Measurements from ENCODE around the gene EXD2.
"Not testable (repeated sequence)": the region's sequence is repeated elsewhere in the genome, so short reads cannot be mapped to it uniquely, and the experiment has no call there.

The EXD2 gene, protein sequence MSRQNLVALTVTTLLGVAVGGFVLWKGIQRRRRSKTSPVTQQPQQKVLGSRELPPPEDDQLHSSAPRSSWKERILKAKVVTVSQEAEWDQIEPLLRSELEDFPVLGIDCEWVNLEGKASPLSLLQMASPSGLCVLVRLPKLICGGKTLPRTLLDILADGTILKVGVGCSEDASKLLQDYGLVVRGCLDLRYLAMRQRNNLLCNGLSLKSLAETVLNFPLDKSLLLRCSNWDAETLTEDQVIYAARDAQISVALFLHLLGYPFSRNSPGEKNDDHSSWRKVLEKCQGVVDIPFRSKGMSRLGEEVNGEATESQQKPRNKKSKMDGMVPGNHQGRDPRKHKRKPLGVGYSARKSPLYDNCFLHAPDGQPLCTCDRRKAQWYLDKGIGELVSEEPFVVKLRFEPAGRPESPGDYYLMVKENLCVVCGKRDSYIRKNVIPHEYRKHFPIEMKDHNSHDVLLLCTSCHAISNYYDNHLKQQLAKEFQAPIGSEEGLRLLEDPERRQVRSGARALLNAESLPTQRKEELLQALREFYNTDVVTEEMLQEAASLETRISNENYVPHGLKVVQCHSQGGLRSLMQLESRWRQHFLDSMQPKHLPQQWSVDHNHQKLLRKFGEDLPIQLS

DNA sequence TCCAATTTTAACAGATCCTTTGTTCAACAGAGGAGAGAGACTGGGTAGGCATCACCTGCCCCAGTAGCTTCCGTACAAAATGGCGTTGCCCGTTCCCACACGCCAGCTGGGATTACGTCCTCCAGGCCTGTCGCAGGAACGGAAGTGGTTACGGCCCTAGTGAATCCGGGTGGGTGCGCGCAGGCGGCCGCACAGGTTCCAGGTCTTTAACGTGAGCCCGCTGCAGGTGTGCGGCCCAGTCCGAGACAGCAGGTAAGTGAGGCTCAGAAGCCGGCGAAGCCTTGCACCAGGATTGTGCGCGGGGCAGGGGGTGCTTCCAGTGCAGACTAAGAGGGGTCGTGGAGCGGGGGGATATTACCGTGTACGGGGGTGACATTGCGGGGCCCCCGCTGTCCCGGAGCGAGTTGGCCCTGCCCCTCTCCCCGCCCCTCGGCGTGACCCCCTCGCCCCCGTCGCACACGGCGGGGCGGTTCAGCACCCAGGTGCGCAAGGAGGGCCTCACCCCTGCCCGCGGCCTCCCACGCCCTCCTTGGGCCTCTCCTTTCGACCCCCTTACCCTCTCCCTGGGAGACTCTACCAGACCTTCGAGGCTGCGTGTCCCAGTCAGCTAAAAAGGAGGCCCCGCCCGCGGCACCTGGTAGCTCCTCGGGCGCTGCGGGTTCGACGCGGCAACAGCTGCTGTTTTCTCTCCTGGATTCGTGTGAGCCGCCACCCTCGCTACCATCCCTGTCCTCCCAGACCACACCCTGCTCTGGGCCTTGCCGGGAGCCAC is at the start of gene EXD2:
Gene EXD2 (plus strand): TSS at position 159 of the 772 bp plus-strand sequence. CDS start 17,973 bp downstream, outside the sequence.
- DNase-seq (ENCODE audit: low spot score), result peak; percentile 96

DNA sequence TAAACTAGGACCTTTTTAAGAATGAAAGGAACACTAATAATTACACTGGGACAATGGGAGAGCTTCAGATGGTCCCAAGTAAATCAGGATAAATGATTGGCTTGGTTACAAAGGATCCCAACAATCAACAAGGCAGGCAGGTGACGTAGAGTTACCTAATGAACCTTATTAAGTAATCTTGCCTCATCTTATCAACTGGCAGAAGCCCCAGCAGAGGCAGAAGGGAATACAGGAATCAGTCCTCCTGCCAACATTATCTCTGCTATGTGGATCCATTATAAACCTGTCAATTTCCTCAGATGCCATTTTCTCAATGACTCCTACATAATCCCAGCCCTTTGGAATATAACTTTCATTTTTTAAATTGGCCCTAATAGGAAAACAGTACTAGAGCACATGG is 49.7 kb upstream of the EXD2 start:
- DNase-seq (ENCODE audit: low spot score), result no peak

DNA sequence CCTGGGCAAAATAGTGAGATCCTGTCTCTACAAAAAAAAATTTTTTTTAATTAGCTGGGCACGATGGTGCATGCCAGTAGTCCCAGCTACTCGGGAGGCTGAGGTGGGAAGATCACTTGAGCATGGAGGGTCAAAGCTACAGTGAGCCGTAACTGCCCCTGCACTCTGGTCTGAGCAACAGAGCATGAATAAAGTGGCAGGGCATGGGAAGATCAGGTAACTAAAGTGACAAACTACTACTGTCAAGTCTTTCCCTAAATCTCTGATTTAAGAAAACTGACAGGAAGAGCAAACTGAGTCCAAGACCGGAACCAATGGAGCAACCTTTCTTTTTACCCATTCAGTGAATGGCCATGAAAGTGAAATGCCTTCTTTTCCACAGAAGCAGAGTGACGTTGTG is 49.2 kb upstream of the EXD2 start:
- no peak for DNase-seq (ENCODE audit: low spot score)

DNA sequence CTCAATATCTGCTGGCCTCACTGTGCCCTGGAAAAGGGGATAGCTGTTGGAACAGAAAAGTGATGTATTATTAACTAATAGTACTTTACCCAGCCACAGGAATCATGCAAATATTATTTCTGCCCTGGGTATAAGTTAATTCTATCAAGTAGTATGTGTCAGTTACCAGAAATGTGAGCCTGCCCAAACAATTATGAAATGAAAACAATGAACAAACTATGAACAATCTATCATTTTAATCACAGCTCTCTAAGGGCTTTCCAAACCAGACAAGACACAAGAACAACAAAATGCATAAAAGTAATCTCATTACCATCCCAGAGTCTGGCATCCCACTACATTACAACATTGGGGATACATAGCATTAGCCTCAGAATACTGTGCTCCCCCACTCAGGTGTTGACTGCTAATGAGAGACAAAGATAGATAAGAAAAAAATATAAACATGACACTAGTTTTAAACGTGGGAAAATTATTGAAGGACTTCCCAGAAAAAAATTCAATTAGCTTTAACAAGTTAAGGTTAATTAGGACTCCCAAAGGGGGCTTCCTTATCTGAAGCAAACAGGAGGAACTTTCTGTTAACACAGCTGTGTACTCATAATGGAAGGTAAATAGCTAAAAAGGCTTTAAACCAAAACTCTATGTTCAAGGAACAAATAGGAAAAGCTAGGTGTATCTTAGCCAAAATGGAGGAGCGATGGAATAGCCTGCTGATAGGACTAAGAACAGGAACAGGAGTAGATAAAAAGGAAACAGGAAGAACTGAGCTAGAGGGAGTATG is 41.6 kb upstream of the EXD2 start:
- no peak for DNase-seq (ENCODE audit: low spot score)

DNA sequence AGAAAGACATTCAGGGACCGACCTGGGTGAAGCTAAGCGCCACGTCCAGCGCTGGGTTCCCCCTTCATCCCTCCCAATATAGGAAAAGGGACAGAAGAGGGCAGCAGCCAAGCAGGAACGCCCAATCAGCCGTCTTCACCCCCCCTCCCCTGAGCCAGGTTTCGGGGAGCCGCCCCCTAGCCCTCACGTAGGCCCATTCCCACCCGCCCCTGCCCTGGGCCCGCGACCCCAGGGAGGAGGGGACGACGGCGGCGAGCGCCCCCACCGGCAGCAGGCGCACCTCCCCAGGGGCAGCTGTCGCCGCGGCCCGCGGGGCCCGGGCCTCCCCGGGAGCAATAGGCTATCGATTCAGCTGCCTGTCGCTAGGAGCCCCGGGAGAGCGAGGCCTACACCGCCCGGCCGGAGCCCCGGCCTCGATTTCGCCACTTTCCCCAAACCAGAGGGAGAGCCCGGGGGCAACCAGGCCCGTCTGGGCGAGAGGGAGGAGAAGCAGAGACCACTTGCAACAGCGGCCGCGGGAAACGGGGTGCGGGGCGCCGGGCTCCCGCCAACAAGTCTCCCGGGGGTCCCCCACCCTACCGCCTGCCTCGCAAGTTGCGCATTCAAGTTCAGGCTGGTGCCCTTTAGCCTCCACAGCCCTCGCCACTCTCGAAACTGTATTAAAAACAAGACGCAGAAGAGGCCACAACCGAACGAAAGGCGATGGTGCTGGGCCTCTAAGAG is 39.7 kb upstream of the EXD2 start:
- DNase-seq (ENCODE audit: low spot score), result peak; percentile 91

DNA sequence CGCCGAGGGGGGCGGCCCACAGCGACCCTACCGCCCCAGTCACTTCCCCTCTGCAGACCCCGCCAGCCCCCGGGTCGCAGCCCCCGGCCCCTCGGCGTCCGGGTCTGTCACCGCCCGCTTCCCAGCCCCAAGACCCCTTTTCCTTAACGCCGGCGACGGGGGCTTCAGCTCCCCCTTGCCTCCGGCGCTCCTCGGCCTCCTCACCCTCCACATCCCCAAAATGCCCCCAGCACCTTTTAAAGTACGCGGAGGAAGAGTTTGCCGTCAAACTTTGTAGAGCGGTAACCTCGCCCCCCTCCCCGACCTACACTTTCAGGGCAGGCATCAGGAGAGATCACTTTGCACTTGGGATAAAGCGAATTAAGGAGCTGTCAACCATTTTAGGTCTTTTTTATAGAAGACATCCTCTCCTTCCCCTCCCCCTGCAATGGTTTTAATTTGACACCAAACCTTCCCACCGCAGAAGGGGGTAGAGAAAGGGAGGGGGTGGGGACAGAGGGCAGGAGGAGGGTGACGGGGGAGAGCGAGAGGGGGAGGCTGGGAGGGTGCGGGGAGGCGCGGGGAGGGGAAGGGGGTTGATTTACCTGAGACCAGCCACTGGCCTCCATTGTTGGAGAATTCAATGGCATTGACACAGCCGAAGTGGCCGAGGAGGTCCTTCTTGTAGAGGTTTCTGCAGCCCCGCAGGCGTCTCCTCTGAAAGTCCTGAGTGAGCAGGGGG is 39.0 kb upstream of the EXD2 start:
- peak; percentile 61 for DNase-seq (ENCODE audit: low spot score)

DNA sequence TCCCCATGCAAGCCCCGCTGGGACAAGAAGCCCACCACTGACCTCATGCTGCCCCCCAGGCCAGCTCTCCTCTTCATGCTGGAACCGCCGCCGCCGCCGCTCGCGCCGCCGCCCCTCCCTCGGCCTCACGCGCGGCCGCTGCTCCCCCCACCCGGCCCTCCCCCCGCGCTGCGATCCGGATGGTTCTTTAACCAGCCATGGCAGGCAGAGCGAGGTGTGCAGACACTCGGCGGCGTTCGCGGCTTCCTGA is 38.5 kb upstream of the EXD2 start, which contains the start of gene DCAF5:
Gene DCAF5 (minus strand): TSS at position 218 of the 250 bp plus-strand sequence. CDS start 141 bp downstream, at position 77.
- DNase-seq (ENCODE audit: low spot score), result no peak

DNA sequence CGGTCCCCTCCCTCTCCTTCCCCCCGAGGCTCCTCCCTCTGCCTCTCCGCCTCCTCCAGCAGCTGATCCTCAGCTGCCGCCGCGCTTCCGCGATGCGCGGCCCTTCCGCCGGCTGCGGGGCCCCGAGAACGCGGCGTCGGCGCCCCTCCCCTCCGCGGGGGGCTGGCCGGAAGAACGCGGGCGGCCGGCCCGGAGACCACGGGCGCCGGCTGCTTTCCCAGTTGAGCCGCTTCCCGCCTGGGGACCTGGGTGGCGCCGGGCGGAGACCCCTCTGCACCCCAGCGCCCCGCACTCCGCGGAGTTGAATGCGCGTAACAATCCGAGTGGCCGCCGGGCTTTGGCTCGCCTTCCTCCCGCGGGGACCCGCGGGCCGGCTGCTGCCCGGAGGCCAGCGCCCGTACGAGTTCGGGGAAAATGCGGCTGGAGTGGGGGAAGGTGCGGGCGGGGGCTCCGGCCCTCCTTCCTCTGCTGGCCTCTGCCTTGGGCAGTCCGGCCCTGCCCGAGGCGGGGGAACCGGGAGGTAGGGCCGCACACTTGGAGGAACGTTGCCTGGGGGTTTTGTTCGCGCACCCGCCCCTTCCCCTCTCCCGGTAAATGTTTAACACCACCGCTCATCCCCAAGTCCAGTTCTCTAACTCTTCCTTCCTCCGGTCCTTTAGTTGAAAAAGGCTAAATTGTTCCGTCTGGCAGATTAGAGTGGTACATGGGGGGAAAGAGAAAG is 38.0 kb upstream of the EXD2 start:
- DNase-seq (ENCODE audit: low spot score), result peak; percentile 94

DNA sequence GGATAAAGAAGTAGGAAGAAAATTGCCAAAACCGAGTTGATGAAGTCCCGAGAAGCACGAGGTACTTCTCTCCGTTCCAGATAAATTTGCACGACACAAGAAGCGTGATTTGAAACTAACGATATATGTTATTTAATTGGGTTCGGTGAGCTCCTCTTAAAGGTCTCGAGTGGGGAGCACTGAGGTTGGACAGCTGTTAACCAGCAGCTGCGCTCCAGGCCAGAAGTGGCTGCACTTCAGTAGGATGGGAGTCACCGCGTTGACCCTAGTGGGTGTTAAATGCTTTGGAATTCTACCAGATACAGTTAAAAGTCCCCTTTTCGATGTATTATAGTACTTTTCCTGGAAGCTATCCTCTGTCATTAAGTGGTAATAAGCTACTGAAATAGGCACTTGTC is 37.4 kb upstream of the EXD2 start:
- DNase-seq (ENCODE audit: low spot score), result no peak

DNA sequence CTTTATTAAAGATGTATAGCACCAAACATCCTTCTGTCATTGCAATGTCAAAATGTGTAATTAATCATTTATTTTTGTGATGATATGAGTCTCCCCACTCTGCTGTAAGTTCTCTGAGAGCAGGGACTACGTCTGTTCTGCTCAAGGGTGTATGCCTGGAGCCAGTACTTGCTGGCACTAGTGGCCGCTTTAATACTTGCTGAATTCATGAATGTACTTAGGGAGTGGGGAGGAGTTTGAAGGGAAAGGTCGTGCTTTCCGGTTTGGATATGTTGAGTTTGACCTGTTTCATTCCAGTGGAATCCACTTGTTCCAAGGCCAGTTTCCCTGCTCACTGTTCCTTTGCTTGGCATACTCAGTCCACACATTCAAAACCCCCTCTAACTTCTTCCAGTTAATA is 36.5 kb upstream of the EXD2 start:
- DNase-seq (ENCODE audit: low spot score), result peak; percentile 33

DNA sequence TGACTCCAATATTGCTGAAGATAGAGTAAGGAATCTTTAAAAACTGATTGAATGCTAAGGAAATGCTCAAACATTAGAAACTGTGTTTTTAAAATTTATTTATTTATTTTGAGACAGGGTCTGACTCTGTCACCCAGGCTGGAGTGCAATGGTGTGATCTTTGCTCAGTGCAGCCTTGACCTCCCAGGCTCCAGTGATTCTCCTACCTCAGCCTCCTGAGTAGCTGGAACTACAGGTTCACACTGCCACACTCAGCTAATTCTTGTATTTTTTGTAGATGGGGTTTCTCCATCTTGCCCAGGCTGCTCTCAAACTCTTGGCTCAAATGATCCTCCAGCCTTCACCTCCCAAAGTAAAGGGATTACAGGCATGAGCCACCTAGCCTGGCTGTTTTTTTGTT is 35.1 kb upstream of the EXD2 start:
- DNase-seq (ENCODE audit: low spot score), result no peak

DNA sequence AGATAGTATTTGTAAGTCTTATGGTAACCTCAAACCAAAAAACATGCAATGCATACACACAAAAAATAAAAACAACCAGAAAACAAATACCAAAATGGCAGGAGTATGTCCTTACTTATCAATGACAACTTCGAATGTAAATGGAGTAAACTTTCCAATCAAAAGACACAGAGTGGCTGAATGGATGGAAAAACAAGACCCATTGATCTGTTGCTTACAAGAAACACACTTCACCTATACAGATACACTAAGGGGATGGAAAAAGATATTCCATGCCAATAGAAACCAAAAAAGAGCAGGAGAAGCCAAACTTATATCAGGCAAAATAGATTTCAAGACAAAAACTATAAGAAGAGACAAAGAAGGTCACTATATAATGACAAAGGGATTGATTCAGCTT is 29.7 kb upstream of the EXD2 start:
- DNase-seq (ENCODE audit: low spot score), result no peak

DNA sequence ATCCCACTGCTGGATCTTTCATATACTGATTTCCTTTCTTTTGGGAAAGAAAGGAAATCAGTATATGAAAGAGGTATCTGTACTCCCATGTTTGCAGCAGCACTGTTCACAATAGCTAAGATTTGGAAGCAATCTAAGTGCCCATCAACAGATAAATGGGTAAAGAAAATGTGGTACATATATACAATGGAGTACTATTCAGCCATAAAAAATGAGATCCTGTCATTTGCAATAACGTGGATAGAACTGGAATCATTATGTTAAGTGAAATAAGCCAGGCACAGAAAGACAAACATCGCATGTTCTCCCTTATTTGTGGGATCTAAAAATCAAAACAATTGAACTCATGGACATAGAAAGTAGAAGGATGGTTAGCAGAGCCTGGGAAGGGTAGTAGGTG is 25.5 kb upstream of the EXD2 start:
- DNase-seq (ENCODE audit: low spot score), result not testable (repeated sequence)

DNA sequence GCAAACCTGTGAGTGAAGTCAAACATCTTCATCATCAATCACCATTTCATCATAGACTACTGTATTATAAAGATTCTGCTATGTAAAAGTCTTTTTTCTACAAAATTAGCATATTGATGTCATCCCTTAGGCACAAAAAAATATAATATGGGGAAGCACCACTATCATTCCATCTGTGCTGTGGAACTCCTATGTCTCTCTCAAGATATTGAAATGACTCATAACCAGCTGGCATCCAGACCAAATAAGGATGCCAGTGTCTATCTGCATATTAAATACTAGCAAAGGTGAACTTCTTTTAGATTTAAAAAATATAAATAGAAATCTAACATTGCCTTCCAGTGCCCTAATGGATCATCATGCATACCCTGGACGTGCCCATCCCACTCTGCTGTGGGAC is 20.5 kb upstream of the EXD2 start:
- no peak for DNase-seq (ENCODE audit: low spot score)

DNA sequence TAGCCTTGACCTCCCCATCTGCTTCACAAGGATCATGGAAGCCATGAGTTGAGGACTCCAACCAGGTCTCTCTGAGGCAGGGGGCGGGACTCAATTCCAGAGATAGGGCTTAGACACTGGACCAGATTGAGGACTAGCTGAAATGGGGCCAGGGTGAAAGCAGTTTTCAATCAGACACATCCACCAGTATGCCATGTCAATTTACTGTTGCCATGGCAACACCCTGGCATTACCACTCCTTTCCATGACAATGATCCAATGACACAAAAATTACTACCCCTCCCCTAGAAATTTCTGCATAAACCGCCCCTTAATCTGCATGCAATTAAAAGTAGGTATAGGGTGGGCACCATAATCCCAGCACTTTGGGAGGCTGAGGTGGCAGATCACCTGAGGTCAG is 19.7 kb upstream of the EXD2 start:
- no peak for DNase-seq (ENCODE audit: low spot score)

DNA sequence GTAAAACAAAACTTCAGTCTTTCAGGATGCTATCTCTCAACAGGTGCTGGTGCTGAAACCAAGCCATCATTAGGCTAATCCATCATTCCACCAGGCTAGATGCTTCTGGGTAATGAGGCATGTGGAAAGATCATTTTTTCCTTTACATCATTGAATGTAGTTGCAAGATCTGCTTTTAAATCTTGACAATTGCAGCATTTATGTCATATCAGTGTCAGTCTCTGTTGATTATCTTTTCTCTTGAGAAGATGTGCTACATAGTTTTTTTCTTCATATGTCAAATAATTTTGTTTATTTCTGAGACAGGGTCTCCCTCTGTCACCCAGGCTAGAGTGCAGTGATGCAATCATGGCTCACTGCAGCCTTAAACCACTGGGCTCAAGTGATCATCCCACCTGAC is 16.2 kb upstream of the EXD2 start:
- DNase-seq (ENCODE audit: low spot score), result no peak

DNA sequence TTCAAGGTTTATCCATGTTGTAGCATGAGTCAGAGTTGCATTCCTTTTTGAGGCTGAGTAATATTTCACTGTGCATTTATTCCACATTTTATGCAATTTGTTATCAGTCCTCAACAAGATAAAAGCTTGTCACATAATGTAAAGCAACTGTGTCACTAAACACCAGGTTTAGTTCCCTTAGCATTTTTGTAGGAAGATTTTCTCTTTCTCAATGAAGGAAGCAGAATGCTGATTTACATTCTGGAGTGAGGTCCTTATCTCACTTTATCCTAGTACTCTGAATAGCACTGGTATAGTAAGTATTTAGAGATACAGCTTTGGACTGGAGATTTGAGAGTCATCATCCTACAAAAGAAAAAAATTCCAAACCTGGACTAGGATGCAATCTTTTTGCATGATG is 9.8 kb upstream of the EXD2 start:
- no peak for DNase-seq (ENCODE audit: low spot score)

DNA sequence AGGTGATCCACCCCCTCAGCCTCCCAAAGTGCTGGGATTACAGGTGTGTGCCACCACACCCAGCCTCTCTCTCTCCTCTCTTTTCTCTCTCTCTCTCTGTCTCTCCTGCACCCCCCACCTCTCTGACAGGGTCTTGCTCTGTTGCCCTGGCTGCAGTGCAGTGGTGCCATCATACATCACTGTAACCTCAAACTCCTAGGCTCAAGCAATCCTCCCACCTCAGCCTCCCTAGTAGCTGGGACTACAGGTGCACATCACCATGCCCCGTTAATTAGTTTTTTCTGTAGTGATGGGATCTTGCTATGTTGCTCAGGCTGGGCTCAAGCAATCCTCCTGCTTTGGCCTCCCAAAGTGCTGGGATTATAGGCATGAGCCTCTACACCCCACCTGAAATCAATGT is 8.7 kb upstream of the EXD2 start:
- DNase-seq (ENCODE audit: low spot score), result not testable (repeated sequence)

DNA sequence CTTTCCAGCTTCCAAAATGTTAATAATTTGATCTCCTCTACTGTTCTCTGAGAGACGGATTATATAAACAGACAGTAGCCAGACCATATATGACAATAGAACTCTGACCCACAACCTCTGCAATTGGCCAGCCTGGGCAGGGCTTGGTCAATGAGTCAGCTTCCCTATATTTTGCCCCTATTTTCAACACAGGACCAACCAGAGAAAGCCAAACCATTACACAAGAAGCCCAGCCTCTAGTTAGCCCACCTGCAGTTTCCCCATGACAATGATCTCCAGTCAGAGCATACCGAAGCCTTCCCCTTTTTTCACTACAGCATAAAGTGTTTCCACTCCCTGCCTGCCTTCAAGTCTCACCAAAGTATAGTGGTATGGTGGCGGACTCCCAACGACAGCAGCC is 7.6 kb upstream of the EXD2 start:
- DNase-seq (ENCODE audit: low spot score), result peak; percentile 60

DNA sequence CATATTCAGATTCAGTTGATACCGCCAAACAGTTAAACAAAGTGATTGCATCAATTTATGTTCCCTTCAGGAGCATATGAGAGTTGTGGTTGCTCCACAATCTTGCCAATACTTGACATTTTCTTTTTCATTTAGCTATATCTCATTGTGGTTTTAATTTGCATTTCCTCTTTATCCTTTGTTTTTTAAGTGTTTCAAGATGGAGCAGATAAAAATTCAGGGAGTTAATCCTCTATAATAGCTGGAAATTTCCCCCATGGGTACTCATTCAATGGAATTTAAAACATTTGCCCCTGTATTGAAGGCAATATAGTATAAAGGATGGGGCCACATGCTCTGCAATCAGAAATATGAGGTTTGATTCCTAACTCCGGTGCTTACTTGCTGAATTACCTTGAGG is 1.1 kb upstream of the EXD2 start:
- DNase-seq (ENCODE audit: low spot score), result no peak
